Right lobe of liver (tissue), 6 donors: ENCODE results near the gene HSFY2. TPM values are rescaled to one million over a fixed set of nuclear protein-coding genes. Genes with fewer than 3 reads are reported as not detected.
"Not testable (repeated sequence)": the region's sequence is repeated elsewhere in the genome, so short reads cannot be mapped to it uniquely, and the experiment has no call there.

Source experiments
- ATAC-seq, 4 donors: fragments of 200-7000 bp; cut with Tn5 transposase; one replicate each; pipeline ENCODE4 v1.9.1; 2020; ENCODE audit warnings: mild to moderate bottlenecking in 4 of 4, moderate library complexity in 4 of 4
- DNase-seq, 3 donors: peaks; one replicate each; pipeline ENCODE4 v3.0.0-alpha.2; 2020
- H3K27ac ChIP-seq, 3 donors: fragments of 200-600 bp; one replicate each; pipeline ENCODE4 v1.8.0; 2022
- H3K27me3 ChIP-seq, 2 donors: fragments of 200-600 bp; one replicate each; pipeline ENCODE4 v1.8.0; 2022
- H3K36me3 ChIP-seq, 4 donors: fragments of 200-600 bp; sonication (generic) in 1 of 4; one replicate each; pipeline versions ENCODE4 v1.5.1 to v1.8.0; 2017 to 2022; ENCODE audit warnings: control low read depth in 1 of 4
- H3K4me1 ChIP-seq, 4 donors: fragments of 200-600 bp; sonication (generic) in 1 of 4; one replicate each; pipeline versions ENCODE4 v1.5.1 to v1.8.0; 2017 to 2022; ENCODE audit warnings: control low read depth in 1 of 4
- H3K4me3 ChIP-seq, 3 donors: fragments of 200-600 bp; one replicate each; pipeline ENCODE4 v1.8.0; 2022
- H3K9me3 ChIP-seq, 4 donors: fragments of 200-600 bp; sonication (generic) in 1 of 4; one replicate each; pipeline versions ENCODE4 v1.5.1 to v1.8.0; 2017 to 2022; ENCODE audit warnings: control low read depth in 1 of 4
- WGBS: methylation state at CpG from one replicate; pipeline ENCODE4 v1.1.6; 2018; ENCODE audit warnings: low coverage, low lambda C conversion rate; ENCODE audit not compliant: insufficient coverage; ENCODE audit errors: missing lambda C conversion rate; 5-methylcytosine and 5-hydroxymethylcytosine counted together
- intact Hi-C, 2 donors: fragments of 100-400 bp; cut with DNase I; formaldehyde crosslinking; loops; one replicate each; pipeline versions ENCODE4 v1.11.2 to v1.14.1; 2022
- long read RNA-seq: library from polyadenylated mRNA; unstranded; transcript quantifications from one replicate; pipeline ENCODE4 v2.0.0, GENCODE V29; 2019
- small RNA-seq, 2 experiments: library from RNA; depleted of rRNA; stranded (forward); fragments of <200 nt; gene quantifications; one replicate each; pipeline ENCODE3, GENCODE V24; 2016
- total RNA-seq, 6 experiments: library from RNA; depleted of rRNA in 2 of 6; stranded (reverse); fragments of >200 nt in 2 of 6; fragmentation: NEBNext Ultra II Directional in 3 of 6; extraction: Animal tissue kit (Norgen Biotek cat#: 25700) in 3 of 6; gene quantifications; one replicate each; pipeline versions ENCODE4 v1.1.0 to v1.2.4, GENCODE V29; 2016 to 2023
- donor health status: DM: no; HTN: yes; CAD: no.
- donor health status: DM: no; HTN: no; CAD: no.
- donor health status: DM: no; HTN: no; CAD: no.
- donor health status: DM: no; HTN: yes; CAD: no.
- donor health status: DM: no; HTN: yes; CAD: no.

The HSFY2 gene
- total RNA-seq = not detected
- long read RNA-seq = 0 reads

- H3K4me1 ChIP-seq, intact Hi-C loops, H3K36me3 ChIP-seq, H3K27ac ChIP-seq, DNase-seq, H3K27me3 ChIP-seq, H3K4me3 ChIP-seq, ATAC-seq, H3K9me3 ChIP-seq: not testable (repeated sequence)
- no CpG with 5 or more reads among the region's 1 CpG for WGBS
Measured at GRCh38 chrY:18773635-18774034, at the start of gene HSFY2. HSFY2 (minus strand) TSS chrY:18773735; CDS start chrY:18773618, 117 bp downstream.

- H3K4me1 ChIP-seq, ATAC-seq, DNase-seq, H3K4me3 ChIP-seq, H3K27ac ChIP-seq, intact Hi-C loops, H3K27me3 ChIP-seq, H3K36me3 ChIP-seq, H3K9me3 ChIP-seq: not testable (repeated sequence)
- WGBS = no CpG with 5 or more reads among the region's 5 CpGs
Measured at GRCh38 chrY:18815751-18816150, 42.2 kb upstream of the HSFY2 start.

GRCh38 chrY:18788757-18789406 lies 15.3 kb upstream of the HSFY2 start:
- H3K36me3 ChIP-seq, intact Hi-C loops, DNase-seq, H3K27ac ChIP-seq, H3K4me3 ChIP-seq, H3K9me3 ChIP-seq, H3K4me1 ChIP-seq, ATAC-seq, H3K27me3 ChIP-seq: not testable (repeated sequence)
- no CpG with 5 or more reads among the region's 2 CpGs for WGBS

GRCh38 chrY:18754077-18754476 lies 19.5 kb downstream of the HSFY2 start:
- H3K4me3 ChIP-seq, DNase-seq, intact Hi-C loops, H3K27ac ChIP-seq, H3K9me3 ChIP-seq, H3K27me3 ChIP-seq, H3K4me1 ChIP-seq, ATAC-seq, H3K36me3 ChIP-seq: not testable (repeated sequence)
- no CpG with 5 or more reads among the region's 2 CpGs for WGBS

- H3K36me3 ChIP-seq, H3K9me3 ChIP-seq, H3K4me3 ChIP-seq, intact Hi-C loops, H3K4me1 ChIP-seq, H3K27me3 ChIP-seq, DNase-seq, ATAC-seq, H3K27ac ChIP-seq: not testable (repeated sequence)
- no CpG with 5 or more reads among the region's 2 CpGs for WGBS
Measured at GRCh38 chrY:18753133-18753815, 20.3 kb downstream of the HSFY2 start.

GRCh38 chrY:18723714-18724113 lies 49.8 kb downstream of the HSFY2 start:
- H3K9me3 ChIP-seq, H3K27ac ChIP-seq, H3K27me3 ChIP-seq, H3K4me3 ChIP-seq, H3K36me3 ChIP-seq, H3K4me1 ChIP-seq, DNase-seq, ATAC-seq, intact Hi-C loops: not testable (repeated sequence)
- WGBS = no CpG with 5 or more reads among the region's 3 CpGs

Small RNA genes lying within 50 kb of the gene (small RNA-seq; reads per million reads assigned to genes)
- 0 reads per million in 2 experiments for gene GPM6BP2

Other genes starting within 250 kb of the HSFY2 start
- gene HSFY1, start 227.0 kb downstream of the HSFY2 start, total RNA-seq = not detected